HG03045 (cell line): ENCODE results near the gene FGGY.
"Not testable (repeated sequence)": the region's sequence is repeated elsewhere in the genome, so short reads cannot be mapped to it uniquely, and the experiment has no call there.

Experiments used
- ATAC-seq: cut with Tn5 transposase; IDR thresholded peaks from one replicate; pipeline ENCODE4 v1.9.1; 2021; ENCODE audit warnings: mild to moderate bottlenecking, moderate library complexity; ENCODE audit not compliant: unreplicated experiment

Gene FGGY

DNA sequence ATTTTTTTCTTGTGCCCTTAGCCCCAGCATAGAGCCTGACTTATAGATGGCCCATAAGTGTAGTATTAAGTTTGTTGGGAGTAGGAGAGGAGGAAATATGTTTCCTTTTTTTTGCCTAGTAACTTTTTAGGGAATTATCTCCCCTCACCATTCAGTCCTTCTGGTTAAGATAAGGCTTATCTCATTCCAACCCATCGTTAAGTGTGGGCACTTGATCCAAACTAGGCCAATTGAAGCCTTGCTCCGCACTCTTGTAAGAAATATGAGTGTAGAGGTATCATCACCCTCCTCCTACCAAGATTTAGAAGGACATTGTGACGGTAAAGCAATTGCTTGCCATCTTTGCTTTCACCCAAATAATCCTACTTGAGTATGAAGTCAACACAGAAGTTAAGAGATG lies 8.8 kb upstream of the FGGY start:
- no peak for ATAC-seq

- no peak for ATAC-seq
Observed at GRCh38 chr1:59289570-59289969, 7.3 kb upstream of the FGGY start.

DNA sequence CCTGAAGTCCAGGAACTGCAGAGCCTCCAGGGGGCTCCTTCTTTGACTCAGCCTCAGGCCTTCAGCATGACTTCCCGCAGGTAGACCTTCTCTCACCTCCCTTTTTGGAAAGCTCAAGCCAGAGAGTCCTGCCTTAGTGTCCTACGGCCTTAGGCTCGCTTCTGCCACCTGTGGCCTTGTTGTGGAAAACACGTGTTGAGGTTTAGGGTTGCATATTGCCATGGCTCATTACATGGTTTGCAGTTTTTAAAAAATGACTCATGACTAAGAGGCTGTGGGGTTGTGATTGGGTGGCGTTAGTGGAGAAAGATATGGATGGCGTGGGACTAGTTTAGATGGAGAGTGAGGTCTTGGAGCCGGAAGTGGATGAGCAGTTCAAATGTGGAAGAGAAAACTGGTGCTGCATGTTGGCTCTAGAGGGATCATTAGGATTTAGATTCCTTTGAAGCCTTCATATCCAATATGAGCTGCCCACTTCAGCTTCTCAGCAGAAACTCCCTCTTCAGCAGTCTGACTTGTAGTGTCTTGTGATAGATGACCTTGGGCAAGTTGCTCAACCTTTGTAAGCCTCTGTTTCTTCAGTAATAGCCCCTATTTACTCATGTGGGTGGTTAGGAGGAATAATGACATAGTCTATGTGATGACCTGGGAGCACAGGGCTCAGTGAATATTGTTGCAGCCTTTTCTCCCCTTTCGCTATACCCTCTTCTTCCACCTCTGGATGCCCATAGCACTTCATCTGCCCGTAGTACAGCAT lies 6.5 kb upstream of the FGGY start:
- ATAC-seq: peak; percentile 85

- ATAC-seq: no peak
Observed at GRCh38 chr1:59291561-59291960, 5.3 kb upstream of the FGGY start.

GRCh38 chr1:59292562-59292961 lies 4.3 kb upstream of the FGGY start:
- no peak for ATAC-seq

DNA sequence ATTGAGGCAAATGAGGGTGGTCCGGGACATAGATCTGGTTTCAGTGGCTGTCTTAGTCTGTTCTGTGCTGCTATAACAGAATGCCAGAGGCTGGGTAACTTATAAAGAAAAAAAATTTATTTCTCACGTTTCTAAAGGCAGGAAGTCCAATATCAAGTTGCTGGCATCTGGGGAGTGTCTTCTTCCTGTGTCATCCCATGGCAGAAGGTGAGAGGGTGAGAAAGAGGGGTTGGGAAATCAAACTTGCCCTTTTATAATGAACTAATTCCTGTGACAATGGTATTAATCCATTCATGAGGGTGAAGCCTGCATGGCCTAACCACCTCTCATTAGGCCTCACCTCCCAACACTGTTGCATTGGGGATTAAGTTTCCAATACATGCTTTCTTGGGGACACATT lies 3.7 kb upstream of the FGGY start:
- no peak for ATAC-seq

DNA sequence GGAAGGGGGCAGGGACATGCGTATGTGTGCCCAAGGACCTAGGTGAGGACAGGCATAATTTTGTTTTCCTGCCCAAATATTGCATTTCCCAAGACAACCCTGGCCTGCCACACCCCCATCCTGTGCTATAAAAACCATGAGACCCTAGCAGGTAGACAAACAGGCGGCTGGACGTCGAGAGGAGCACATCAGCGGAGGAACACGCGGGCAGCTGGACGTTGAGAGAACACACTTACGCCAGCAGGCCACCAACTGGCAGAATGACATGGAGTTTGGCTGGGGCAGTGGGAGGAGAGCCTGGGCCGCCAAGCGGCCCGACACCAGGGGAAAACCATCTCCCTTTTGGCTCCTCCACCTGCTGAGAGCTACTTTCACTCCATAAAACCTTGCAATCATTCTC lies 3.0 kb upstream of the FGGY start:
- no peak for ATAC-seq

DNA sequence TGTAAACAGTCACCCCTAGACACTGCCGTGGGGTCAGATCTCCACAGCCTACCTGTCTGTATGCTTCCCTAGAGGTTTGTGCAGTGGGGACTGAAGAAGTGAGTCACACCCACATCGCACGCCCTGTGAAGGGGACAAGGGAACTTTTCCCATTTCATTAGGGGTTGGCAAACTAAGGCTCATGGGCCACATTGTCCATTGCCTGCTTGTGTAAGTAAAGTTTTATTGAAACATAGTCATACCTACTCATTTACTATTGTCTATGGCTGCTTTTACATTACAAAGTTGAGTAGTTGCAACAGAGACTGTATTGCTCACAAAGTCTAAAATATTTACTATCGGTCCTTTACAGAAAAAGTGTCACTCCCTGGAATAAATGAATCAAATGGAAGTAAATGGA lies 2.5 kb upstream of the FGGY start:
- no peak for ATAC-seq

GRCh38 chr1:59295618-59296017 lies 1.3 kb upstream of the FGGY start:
- no peak for ATAC-seq

- no peak for ATAC-seq
Observed at GRCh38 chr1:59298026-59298583, 1.2 kb downstream of the FGGY start.

GRCh38 chr1:59298710-59299346 lies 1.9 kb downstream of the FGGY start:
- ATAC-seq: no peak

DNA sequence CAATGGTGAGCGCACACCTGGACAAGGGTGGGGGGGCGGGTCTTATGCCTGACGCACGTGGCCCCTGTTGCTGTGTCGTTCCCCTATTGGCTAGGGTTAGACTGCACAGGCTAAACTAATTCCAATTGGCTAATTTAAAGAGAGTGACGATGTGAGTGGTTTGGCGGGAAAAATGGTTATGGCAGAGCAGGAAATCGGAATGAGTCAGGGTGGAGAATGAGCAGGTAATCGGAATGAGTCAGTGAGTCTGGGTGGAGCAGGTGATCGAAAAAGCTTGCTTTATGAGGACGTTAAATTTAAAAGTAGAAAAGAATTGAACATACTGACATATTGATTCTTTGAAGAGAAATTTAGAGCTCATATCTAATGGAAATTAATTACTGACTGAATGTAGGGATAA lies 2.8 kb downstream of the FGGY start:
- not testable (repeated sequence) for ATAC-seq

GRCh38 chr1:59302297-59302696 lies 5.4 kb downstream of the FGGY start:
- no peak for ATAC-seq

DNA sequence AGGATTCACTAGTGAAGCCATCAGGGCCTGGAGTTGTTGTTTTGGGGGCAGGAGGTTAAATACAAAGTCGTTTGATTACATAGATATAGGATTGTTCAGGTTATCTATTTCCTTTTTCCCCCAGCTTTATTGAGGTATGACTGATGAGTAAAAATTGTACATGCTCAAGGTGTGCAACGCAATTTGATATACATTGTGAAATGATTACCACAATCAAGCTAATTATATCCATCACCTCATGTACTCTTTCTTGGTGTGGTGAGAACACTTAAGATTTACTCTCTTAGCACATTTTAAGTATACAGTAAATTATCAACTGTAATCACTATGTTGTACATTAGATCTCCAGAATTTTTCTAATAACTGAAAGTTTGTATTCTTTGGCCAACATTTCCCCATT lies 6.0 kb downstream of the FGGY start:
- no peak for ATAC-seq

DNA sequence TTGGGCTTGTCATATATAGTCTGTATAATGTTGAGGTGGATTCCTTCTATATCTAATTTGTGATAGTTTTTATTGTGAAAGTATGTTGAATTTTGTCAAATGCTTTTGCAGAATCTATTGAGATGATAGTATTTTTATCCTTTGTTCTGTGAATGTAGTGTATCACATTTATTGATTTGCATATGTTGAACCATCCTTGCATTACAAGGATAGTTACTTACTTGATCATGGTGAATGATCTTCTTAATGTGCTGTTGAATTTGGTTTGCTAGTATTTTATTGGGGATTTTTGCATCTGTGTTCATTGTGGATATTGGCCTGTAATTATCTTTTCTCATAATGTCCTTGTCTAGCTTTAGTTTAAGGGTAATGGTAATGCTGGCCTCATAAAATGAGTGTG lies 8.3 kb downstream of the FGGY start:
- no peak for ATAC-seq

- no peak for ATAC-seq
Observed at GRCh38 chr1:59307591-59307990, 10.7 kb downstream of the FGGY start.

DNA sequence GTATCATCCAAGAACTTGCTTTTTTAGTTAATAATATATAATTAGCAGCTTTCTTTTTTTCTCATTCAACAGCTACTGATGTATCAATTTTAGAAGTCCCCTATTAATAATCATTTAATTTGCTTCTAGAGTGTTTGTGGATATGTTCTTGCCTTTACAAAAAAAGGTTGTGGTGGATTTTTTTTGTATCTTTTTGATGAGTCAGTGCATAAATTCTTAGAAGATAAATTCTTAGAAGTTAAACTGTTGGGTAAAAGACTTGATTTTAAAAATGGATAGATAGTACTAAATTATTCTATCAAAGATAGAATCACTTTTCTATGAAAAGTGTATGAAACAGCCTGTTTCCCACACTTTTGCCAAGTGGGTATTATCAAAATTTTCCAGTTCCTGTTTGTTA lies 11.9 kb downstream of the FGGY start:
- no peak for ATAC-seq

DNA sequence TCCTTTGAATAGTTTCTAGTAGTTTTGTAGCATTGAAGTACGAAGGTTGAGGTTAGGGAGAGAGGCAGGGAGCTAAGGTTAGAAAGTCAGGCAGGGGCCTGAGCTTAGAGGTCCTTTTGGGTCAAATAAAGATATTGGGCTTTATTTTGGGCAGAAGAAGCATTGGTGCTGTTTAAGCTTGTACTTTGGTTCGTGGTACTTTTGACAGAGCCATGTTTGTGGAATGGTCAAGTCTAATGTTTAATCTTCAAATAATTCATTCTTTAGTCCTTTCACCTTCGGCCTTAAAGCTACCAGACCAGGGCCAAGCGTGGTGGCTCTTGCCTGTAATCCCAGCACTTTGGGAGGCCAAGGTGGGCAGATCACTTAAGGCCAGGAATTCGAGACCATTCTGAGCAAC lies 12.5 kb downstream of the FGGY start:
- ATAC-seq: no peak

DNA sequence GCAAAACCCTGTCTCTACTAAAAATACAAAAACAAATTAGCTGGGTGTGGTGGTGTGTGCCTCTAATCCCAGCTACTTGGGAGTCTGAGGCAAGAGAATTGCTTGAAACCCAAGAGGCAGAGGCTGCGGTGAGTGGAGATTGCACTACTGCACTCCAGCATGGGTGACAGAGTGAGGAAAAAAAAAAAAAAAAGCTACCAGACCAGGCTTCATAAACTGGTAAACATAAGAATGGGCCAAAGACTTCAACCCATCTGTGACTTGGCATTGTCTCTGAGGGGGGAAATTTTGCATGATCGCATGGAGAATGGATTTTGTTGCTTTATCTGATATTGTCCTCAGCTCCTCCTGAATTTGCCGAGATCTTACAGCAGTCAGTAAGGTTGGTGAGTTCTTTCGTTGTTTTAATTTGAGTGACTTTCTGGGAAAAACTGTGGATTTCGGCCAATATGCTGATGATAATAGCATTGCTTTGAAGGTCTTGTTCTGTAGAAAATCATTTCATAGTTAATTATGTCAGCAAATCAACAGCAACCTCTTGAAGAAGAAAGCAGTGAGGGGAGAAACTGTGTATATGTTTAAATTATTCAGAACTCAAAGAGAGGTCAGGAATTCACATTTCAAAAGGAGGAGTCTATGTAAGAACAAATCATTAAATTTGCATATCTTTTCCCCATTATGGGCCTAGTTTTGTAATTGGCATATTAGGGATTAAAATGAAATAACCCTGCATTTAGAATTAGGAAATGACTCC lies 13.1 kb downstream of the FGGY start:
- ATAC-seq: no peak

GRCh38 chr1:59310549-59311250 lies 13.8 kb downstream of the FGGY start:
- ATAC-seq: no peak
